H1 (cell line): ENCODE measurements around the gene PRKAR2A. TPM values are rescaled to one million over a fixed set of nuclear protein-coding genes. Genes with fewer than 3 reads are reported as not detected.
A peak's percentile ranks its signal among the peaks of the same experiment; 100 is the strongest.

Experiments
- CBX8 ChIP-seq: fragments of 300-800, 300-1000 bp; sonication (generic); IDR thresholded peaks from 2 replicates; pipeline ENCODE4 v1.7.1; 2016; ENCODE audit warnings: low read depth, low read length, borderline replicate concordance
- CHD7 ChIP-seq: fragments of 300-600 bp; sonication (generic); IDR thresholded peaks from 2 replicates; pipeline ENCODE4 v1.7.1; 2012; ENCODE audit warnings: low read length, moderate library complexity, mild to moderate bottlenecking, inconsistent platforms; ENCODE audit not compliant: insufficient replicate concordance
- EZH2 ChIP-seq: fragments of 200-600 bp; sonication (generic); IDR thresholded peaks from 2 replicates; pipeline ENCODE4 v1.7.1; 2012; ENCODE audit warnings: low read depth, mild to moderate bottlenecking, moderate library complexity, low read length, inconsistent platforms; ENCODE audit not compliant: severe bottlenecking
- GABPA ChIP-seq: IDR thresholded peaks from 2 replicates; pipeline ENCODE4 v1.6.1; 2011; ENCODE audit warnings: mild to moderate bottlenecking, low read length, moderate library complexity, borderline replicate concordance; ENCODE audit not compliant: insufficient read depth
- HDAC2 ChIP-seq, 2 experiments: fragments of 300-600 bp in 1 of 2; sonication (generic) in 1 of 2; IDR thresholded peaks; 2 replicates each; pipeline ENCODE4 v1.6.1; 2011 to 2012; ENCODE audit warnings: low read depth in 2 of 2, low read length in 2 of 2, mild to moderate bottlenecking in 2 of 2, moderate library complexity in 2 of 2, borderline replicate concordance in 1 of 2, inconsistent platforms in 1 of 2
- SIN3A ChIP-seq, 2 experiments: IDR thresholded peaks in 1 of 2; conservative IDR thresholded peaks in 1 of 2; 2 replicates each; pipeline ENCODE4 v1.6.1; 2011 to 2012; ENCODE audit warnings: low read length in 2 of 2, improper control_type of control experiment in 1 of 2, low read depth in 1 of 2, mild to moderate bottlenecking in 1 of 2
- SP1 ChIP-seq: IDR thresholded peaks from 2 replicates; pipeline ENCODE4 v1.6.1; 2011; ENCODE audit warnings: low read depth, low read length
- SP4 ChIP-seq: IDR thresholded peaks from 2 replicates; pipeline ENCODE4 v1.6.1; 2012; ENCODE audit warnings: low read length, inconsistent platforms
- TBP ChIP-seq: IDR thresholded peaks from 2 replicates; pipeline ENCODE4 v1.6.1; 2011; ENCODE audit warnings: low read depth, low read length, improper control_type of control experiment
- polyA plus RNA-seq, 7 experiments: library from polyadenylated mRNA; depleted of rRNA in 3 of 7; stranded (reverse) in 5 of 7; unstranded in 2 of 7; fragments of >200 nt in 5 of 7; fragments of 200-250 nt in 2 of 7; gene quantifications; 1 replicate in 5 of 7; 2 replicates in 1 of 7; 4 replicates in 1 of 7; pipeline versions ENCODE4 v1.2.1 to v1.2.3, GENCODE V29; 2011 to 2013; ENCODE audit warnings: missing spikeins in 2 of 7, mixed read lengths in 2 of 7
- total RNA-seq: library from RNA; stranded (reverse); fragmentation: NEBNext Ultra II Directional; extraction: Animal tissue kit (Norgen Biotek cat#: 25700); gene quantifications from 2 replicates; pipeline ENCODE4 v1.2.1, GENCODE V29; 2021

Gene PRKAR2A
- total and polyA plus RNA-seq, 2 of the 8 experiments (the other 6 are each of a cell fraction or from before 2014, with no cell fraction given), result 6.3 to 42.4 TPM

- peak; percentile 47 for TF ChIP-seq SP4
- TF ChIP-seq CHD7, result no peak
- no peak for TF ChIP-seq HDAC2 (IDR thresholded peaks at IDR 0.05; ENCODE audit: borderline replicate concordance in 1 of 2, low read depth in 2 of 2, low read length in 2 of 2)
- peak; percentile 84 for TF ChIP-seq SP1
- TF ChIP-seq GABPA, result no peak
- no peak for TF ChIP-seq EZH2
- peak; percentile 88 for TF ChIP-seq TBP
- no peak for TF ChIP-seq CBX8
- peak; percentile 48 to 65; a peak in 2 of 4 replicates for TF ChIP-seq SIN3A (conservative IDR thresholded peaks at IDR 0.05 in 1 of 2, IDR thresholded peaks at IDR 0.05 in 1 of 2; ENCODE audit: low read depth in 1 of 2, low read length in 2 of 2)
Measured at GRCh38 chr3:48716982-48717746, 130.5 kb downstream of the PRKAR2A start, which contains the start of gene IP6K2 (continued).
